K562 (cell line): ENCODE data around the gene NNAT. TPM values are rescaled to one million over a fixed set of nuclear protein-coding genes. Genes with fewer than 3 reads are reported as not detected.
A peak's percentile ranks its signal among the peaks of the same experiment; 100 is the strongest.

ENCODE experiments used
- ATAC-seq: fragments of 200-7000 bp; cut with Tn5 transposase; 3 replicates; pipeline ENCODE4 v1.9.1; 2020; ENCODE audit warnings: moderate library complexity
- BruUV-seq: library from RNA; stranded (reverse); fragments of 400-500 nt; replicated peaks from 2 replicates; lab custom pipeline; 2021; lab: Mats Ljungman, UMichigan
- CTCF ChIA-PET: fragments of 300-600 bp; formaldehyde crosslinking; extraction: SDS; loops from one replicate; lab custom pipeline; 2021; ENCODE audit warnings: low intra/inter-chr PET ratio; lab: Yijun Ruan, JAX
- POLR2A ChIA-PET: fragments of 300-600, 350-650 bp; sonication (Branson Sonifier 250); formaldehyde crosslinking; extraction: SDS; loops from one replicate; lab custom pipeline; 2021; ENCODE audit warnings: antibody characterized with exemption, inconsistent platforms; lab: Yijun Ruan, JAX
- DNase-seq, 4 experiments: peaks; one replicate each; pipeline versions ENCODE4 v3.0.0 to v3.0.0-alpha.2; 2011 to 2018; ENCODE audit warnings: low spot score in 3 of 4, mixed read lengths in 3 of 4; ENCODE audit errors: extremely low read depth in 1 of 4
- FAIRE-seq: peaks from 2 replicates; lab custom pipeline; 2011; peaks lifted over from hg19 to GRCh38; lab: Jason Lieb, UNC
- H2AFZ ChIP-seq: 2 replicates; pipeline ENCODE4 v1.6.0; 2011; ENCODE audit warnings: low read depth, low read length, control low read depth, inconsistent platforms
- H3K27ac ChIP-seq: fragments of 200-600 bp; 3 replicates; pipeline ENCODE4 v1.8.0; 2011; ENCODE audit warnings: low read depth, mild to moderate bottlenecking, control low read depth, inconsistent platforms, low read length, moderate library complexity, mixed read lengths; ENCODE audit errors: extremely low read depth
- H3K27me3 ChIP-seq, 2 experiments: fragments of 300-600 bp in 1 of 2; 2 replicates in 1 of 2; 3 replicates in 1 of 2; pipeline versions ENCODE4 v1.6.0 to v1.8.0; 2011; ENCODE audit warnings: inconsistent platforms in 2 of 2, low read length in 2 of 2, mild to moderate bottlenecking in 1 of 2, mixed read lengths in 1 of 2, moderate library complexity in 1 of 2; ENCODE audit not compliant: control insufficient read depth in 2 of 2, insufficient read depth in 2 of 2
- H3K36me3 ChIP-seq: fragments of 300-600 bp; 3 replicates; pipeline ENCODE4 v1.8.0; 2011; ENCODE audit warnings: mild to moderate bottlenecking, low read length, inconsistent platforms; ENCODE audit not compliant: control insufficient read depth, insufficient read depth
- H3K4me1 ChIP-seq, 2 experiments: fragments of 200-600 bp in 1 of 2; replicated peaks in 1 of 2; 2 replicates in 1 of 2; 3 replicates in 1 of 2; pipeline versions ENCODE4 v1.5.1 to v1.8.0; 2011; ENCODE audit warnings: inconsistent platforms in 2 of 2, low read length in 2 of 2, mild to moderate bottlenecking in 1 of 2, mixed read lengths in 1 of 2, moderate library complexity in 1 of 2; ENCODE audit not compliant: control insufficient read depth in 2 of 2, insufficient read depth in 2 of 2
- H3K4me2 ChIP-seq: 2 replicates; pipeline ENCODE4 v1.6.1; 2011; ENCODE audit warnings: low read length, control low read depth, inconsistent platforms, mixed read lengths; ENCODE audit not compliant: insufficient read depth
- H3K4me3 ChIP-seq: fragments of 200-600 bp; sonication (generic), shearing (Covaris generic); 2 replicates; pipeline ENCODE4 v1.5.1; 2016; ENCODE audit warnings: control low read depth, inconsistent platforms
- H3K79me2 ChIP-seq: fragments of 200-600 bp; 3 replicates; pipeline ENCODE4 v1.8.0; 2011; ENCODE audit warnings: low read length, inconsistent platforms; ENCODE audit not compliant: control insufficient read depth, insufficient read depth
- H3K9ac ChIP-seq, 2 experiments: 2 replicates each; pipeline versions ENCODE4 v1.6.0 to v1.6.1; 2011; ENCODE audit warnings: low read depth in 2 of 2, low read length in 2 of 2, control low read depth in 1 of 2, inconsistent platforms in 1 of 2, mild to moderate bottlenecking in 1 of 2, mixed read lengths in 1 of 2; ENCODE audit not compliant: insufficient read depth in 1 of 2
- H3K9me1 ChIP-seq: one replicate; pipeline ENCODE4 v1.6.0; 2011; ENCODE audit warnings: inconsistent platforms, mild to moderate bottlenecking, low read length, moderate library complexity; ENCODE audit not compliant: control insufficient read depth, insufficient read depth
- H3K9me3 ChIP-seq: replicated peaks from 2 replicates; pipeline ENCODE4 v1.5.1; 2011; ENCODE audit warnings: low read depth, low read length, inconsistent platforms; ENCODE audit not compliant: control insufficient read depth, insufficient read depth
- H4K20me1 ChIP-seq: replicated peaks from 2 replicates; pipeline ENCODE4 v1.6.1; 2011; ENCODE audit warnings: low read length, inconsistent platforms, mixed read lengths; ENCODE audit not compliant: control insufficient read depth, insufficient read depth
- CEBPG ChIP-seq, 3 experiments: fragments of 200-800 bp in 1 of 3; sonication (Bioruptor generic) in 1 of 3; sonication (generic) in 1 of 3; formaldehyde crosslinking in 1 of 3; IDR thresholded peaks in 2 of 3; conservative IDR thresholded peaks in 1 of 3; 2 replicates each; pipeline versions ENCODE4 v1.6.1 to v1.8.0; 2016 to 2022; ENCODE audit warnings: missing compliant biosample characterization in 2 of 3, missing genetic modification characterization in 2 of 3, mild to moderate bottlenecking in 1 of 3, missing genetic modification reagents in 1 of 3
- DMBX1 ChIP-seq: fragments of 250-450 bp; sonication (Bioruptor Pico); IDR thresholded peaks from 2 replicates; pipeline ENCODE4 v1.8.0; 2022; ENCODE audit warnings: inconsistent platforms, mild to moderate bottlenecking, moderate library complexity, borderline replicate concordance
- HDAC8 ChIP-seq: fragments of 450-650 bp; IDR thresholded peaks from 2 replicates; pipeline ENCODE4 v1.6.1; 2016; ENCODE audit warnings: mild to moderate bottlenecking, missing genetic modification characterization, moderate library complexity, missing compliant biosample characterization
- MAFF ChIP-seq: IDR thresholded peaks from 2 replicates; pipeline ENCODE4 v1.6.1; 2012; ENCODE audit warnings: low read length, improper control_type of control experiment
- RBM14 ChIP-seq: fragments of 200-400 bp; formaldehyde crosslinking; IDR thresholded peaks from 2 replicates; pipeline ENCODE4 v1.6.1; 2018; ENCODE audit warnings: low read depth, mild to moderate bottlenecking, low read length, moderate library complexity, borderline replicate concordance; ENCODE audit not compliant: insufficient read depth
- RFX1 ChIP-seq: fragments of 450-650 bp; IDR thresholded peaks from 2 replicates; pipeline ENCODE4 v1.6.1; 2016; ENCODE audit warnings: mild to moderate bottlenecking, moderate library complexity
- ZBTB7A ChIP-seq: IDR thresholded peaks from 2 replicates; pipeline ENCODE4 v1.6.1; 2011; ENCODE audit warnings: low read depth, mild to moderate bottlenecking, low read length, moderate library complexity, borderline replicate concordance; ENCODE audit not compliant: control insufficient read depth
- ZNF316 ChIP-seq: fragments of 450-650 bp; IDR thresholded peaks from 2 replicates; pipeline ENCODE4 v1.6.1; 2016
- ZNF75A ChIP-seq: fragments of 450-650 bp; formaldehyde crosslinking; IDR thresholded peaks from 2 replicates; pipeline ENCODE4 v1.4.0; 2020; ENCODE audit warnings: mild to moderate bottlenecking
- ZNF77 ChIP-seq: fragments of 250-450 bp; sonication (Bioruptor Pico); IDR thresholded peaks from 2 replicates; pipeline ENCODE4 v1.5.0; 2020
- WGBS: fragments of 100-300 bp; shearing (Covaris generic); methylation state at CpG from one replicate; pipeline ENCODE4 v1.1.6; 2016; ENCODE audit warnings: low coverage, mixed read lengths; ENCODE audit not compliant: insufficient coverage; ENCODE audit errors: missing lambda C conversion rate; 5-methylcytosine and 5-hydroxymethylcytosine counted together
- in situ Hi-C: fragments of 300-500 bp; cut with MboI; formaldehyde crosslinking; loops from 4 replicates; pipeline ENCODE4 v1.15.0; 2018; ENCODE audit warnings: inconsistent platforms, mixed read lengths
- intact Hi-C: fragments of 100-400 bp; cut with micrococcal nuclease; formaldehyde crosslinking; loops from 2 replicates; pipeline ENCODE4 v1.14.2; 2022
- polyA plus RNA-seq, 8 experiments: library from polyadenylated mRNA; depleted of rRNA in 4 of 8; stranded (reverse) in 5 of 8; unstranded in 3 of 8; fragments of >200 nt; fragmentation: Nextera tagmentation in 2 of 8; fragmentation: Illumina TruSeq in 1 of 8; extraction: Ambion mirVana in 2 of 8; extraction: Trizol in 1 of 8; gene quantifications; 2 replicates each; pipeline versions ENCODE4 v1.2.1 to v1.2.3, GENCODE V29; 2011 to 2014; ENCODE audit warnings: inconsistent platforms in 1 of 8, missing spikeins in 1 of 8
- total RNA-seq, 7 experiments: library from RNA; depleted of rRNA in 6 of 7; stranded (reverse); fragments of >200 nt in 6 of 7; fragmentation: Illumina TruSeq in 2 of 7; extraction: Trizol in 2 of 7; gene quantifications; 2 replicates each; pipeline versions ENCODE4 v1.2.1 to v1.2.3, GENCODE V29; 2011 to 2021; ENCODE audit warnings: low replicate concordance in 1 of 7
- TF ChIP-seq, protein P1 (sequence below): fragments of 250-450 bp; sonication (Bioruptor Pico); IDR thresholded peaks from 2 replicates; pipeline ENCODE4 v1.5.1; 2021; ENCODE audit warnings: mild to moderate bottlenecking
- TF ChIP-seq, protein P2 (sequence below): fragments of 450-650 bp; IDR thresholded peaks from 2 replicates; pipeline ENCODE4 v1.6.1; 2016; ENCODE audit warnings: borderline replicate concordance
- TF ChIP-seq, protein P3 (sequence below): fragments of 450-650 bp; IDR thresholded peaks from 2 replicates; pipeline ENCODE4 v1.6.1; 2014; ENCODE audit warnings: low read depth, mild to moderate bottlenecking, moderate library complexity, borderline replicate concordance

NNAT gene
- total and polyA plus RNA-seq, 9 of the 15 experiments (the other 6 are each of a cell fraction or from before 2014, with no cell fraction given), result 0.13 TPM; not detected in 8

DNA sequence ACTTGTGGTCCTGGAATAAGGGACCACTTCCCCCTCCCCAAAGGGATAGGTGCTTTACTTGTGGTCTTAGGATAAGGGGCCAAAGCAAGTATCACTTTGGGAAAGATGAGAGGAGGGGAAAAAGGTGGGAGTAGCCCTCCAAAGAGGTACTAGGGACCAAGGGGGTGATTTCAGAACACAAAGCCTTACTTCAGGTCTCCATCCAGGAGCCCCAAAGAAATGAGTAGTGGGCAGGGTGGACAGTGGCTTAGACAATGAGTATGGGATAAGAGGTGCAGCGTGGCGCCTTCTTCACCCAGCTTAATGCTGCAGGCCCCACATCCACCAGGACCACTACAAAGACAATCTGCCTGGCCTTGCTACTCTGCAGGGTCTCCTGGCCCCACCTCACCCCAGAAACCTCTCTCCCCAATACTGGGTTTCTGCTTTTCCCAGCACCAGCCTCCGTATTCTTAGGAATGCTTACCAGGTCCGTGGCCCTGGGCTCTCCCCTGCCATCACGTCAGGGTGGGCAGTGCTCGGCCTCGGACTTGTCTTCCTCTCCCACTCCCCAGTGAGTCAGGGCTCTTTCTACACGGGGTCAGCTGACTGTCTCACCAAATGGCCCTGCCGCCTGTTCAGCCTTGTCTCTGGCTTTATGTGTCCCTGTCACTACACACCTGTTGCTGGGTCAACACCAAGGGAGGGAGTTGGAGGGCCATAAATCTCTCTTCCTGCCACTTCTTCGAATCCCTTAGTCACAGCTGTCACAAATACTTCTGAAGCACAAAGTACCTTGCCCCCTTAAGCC lies 3.1 kb downstream of the NNAT start:
- Histone ChIP-seq H3K79me2 (peaks cover 49% of the 10 kb centered on the region), H3K27ac (no peak overlapping the region), H4K20me1 (no peaks in the 10 kb centered on the region; the same call in 1 of the 2 replicates), H3K4me1 (peaks cover 29 to 33% of the 10 kb centered on the region in 2 experiments), H3K4me2 (no peak overlapping the region), H3K9me3 (no peaks in the 10 kb centered on the region; the same call in 1 of the 2 replicates), H3K9me1 (peaks cover 4% of the 10 kb centered on the region), H3K27me3 (no peaks in the 10 kb centered on the region), H3K36me3 (peaks cover 11% of the 10 kb centered on the region; the same call in 1 of the 3 replicates), H3K9ac (no peak overlapping the region), H3K4me3 (no peak overlapping the region), H2AFZ (no peak overlapping the region)
- in situ Hi-C loops, result no loop called here
- no peak for FAIRE-seq
- WGBS, result 56% methylated on average over 10 of the region's 10 CpGs
- POLR2A ChIA-PET, result no interaction called here
- BruUV-seq, result no TSS peak
- no peak for ATAC-seq
- CTCF ChIA-PET, result no interaction called here
- DNase-seq, result peak in 2 of 4 experiments; percentile 27 to 53
- intact Hi-C loops, result no loop called here
- TF ChIP-seq CEBPG (CRISPR knock-in tag; IDR thresholded peaks at IDR 0.05), result no peak
- no peak for TF ChIP-seq CEBPG (tag; conservative IDR thresholded peaks at IDR 0.05 in 1 of 2, IDR thresholded peaks at IDR 0.05 in 1 of 2)
- TF ChIP-seq ZNF77, result no peak
- TF ChIP-seq RFX1, result peak; percentile 50
- no peak for TF ChIP-seq RBM14
- peak; percentile 57 for TF ChIP-seq ZNF316
- peak; percentile 23; the same call in 1 of the 2 replicates for TF ChIP-seq ZBTB7A
- TF ChIP-seq DMBX1 (CRISPR knock-in tag), result no peak
- TF ChIP-seq, protein P1, sequence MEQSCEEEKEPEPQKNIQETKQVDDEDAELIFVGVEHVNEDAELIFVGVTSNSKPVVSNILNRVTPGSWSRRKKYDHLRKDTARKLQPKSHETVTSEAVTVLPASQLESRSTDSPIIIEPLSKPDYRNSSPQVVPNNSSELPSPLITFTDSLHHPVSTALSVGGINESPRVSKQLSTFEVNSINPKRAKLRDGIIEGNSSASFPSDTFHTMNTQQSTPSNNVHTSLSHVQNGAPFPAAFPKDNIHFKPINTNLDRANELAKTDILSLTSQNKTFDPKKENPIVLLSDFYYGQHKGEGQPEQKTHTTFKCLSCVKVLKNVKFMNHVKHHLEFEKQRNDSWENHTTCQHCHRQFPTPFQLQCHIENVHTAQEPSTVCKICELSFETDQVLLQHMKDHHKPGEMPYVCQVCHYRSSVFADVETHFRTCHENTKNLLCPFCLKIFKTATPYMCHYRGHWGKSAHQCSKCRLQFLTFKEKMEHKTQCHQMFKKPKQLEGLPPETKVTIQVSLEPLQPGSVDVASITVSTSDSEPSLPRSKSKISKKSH, result no peak
- TF ChIP-seq, protein P2, sequence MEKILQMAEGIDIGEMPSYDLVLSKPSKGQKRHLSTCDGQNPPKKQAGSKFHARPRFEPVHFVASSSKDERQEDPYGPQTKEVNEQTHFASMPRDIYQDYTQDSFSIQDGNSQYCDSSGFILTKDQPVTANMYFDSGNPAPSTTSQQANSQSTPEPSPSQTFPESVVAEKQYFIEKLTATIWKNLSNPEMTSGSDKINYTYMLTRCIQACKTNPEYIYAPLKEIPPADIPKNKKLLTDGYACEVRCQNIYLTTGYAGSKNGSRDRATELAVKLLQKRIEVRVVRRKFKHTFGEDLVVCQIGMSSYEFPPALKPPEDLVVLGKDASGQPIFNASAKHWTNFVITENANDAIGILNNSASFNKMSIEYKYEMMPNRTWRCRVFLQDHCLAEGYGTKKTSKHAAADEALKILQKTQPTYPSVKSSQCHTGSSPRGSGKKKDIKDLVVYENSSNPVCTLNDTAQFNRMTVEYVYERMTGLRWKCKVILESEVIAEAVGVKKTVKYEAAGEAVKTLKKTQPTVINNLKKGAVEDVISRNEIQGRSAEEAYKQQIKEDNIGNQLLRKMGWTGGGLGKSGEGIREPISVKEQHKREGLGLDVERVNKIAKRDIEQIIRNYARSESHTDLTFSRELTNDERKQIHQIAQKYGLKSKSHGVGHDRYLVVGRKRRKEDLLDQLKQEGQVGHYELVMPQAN, result no peak
- TF ChIP-seq ZNF75A (CRISPR knock-in tag), result no peak
- TF ChIP-seq MAFF, result no peak
- TF ChIP-seq, protein P3, sequence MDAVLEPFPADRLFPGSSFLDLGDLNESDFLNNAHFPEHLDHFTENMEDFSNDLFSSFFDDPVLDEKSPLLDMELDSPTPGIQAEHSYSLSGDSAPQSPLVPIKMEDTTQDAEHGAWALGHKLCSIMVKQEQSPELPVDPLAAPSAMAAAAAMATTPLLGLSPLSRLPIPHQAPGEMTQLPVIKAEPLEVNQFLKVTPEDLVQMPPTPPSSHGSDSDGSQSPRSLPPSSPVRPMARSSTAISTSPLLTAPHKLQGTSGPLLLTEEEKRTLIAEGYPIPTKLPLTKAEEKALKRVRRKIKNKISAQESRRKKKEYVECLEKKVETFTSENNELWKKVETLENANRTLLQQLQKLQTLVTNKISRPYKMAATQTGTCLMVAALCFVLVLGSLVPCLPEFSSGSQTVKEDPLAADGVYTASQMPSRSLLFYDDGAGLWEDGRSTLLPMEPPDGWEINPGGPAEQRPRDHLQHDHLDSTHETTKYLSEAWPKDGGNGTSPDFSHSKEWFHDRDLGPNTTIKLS, result no peak
- TF ChIP-seq HDAC8 (tag), result no peak
